GM23248 (cell line): Measurements from ENCODE around the gene PRAMEF10. TPM values are rescaled to one million over a fixed set of nuclear protein-coding genes. Genes with fewer than 3 reads are reported as not detected.
"Not testable (repeated sequence)": the region's sequence is repeated elsewhere in the genome, so short reads cannot be mapped to it uniquely, and the experiment has no call there.

ENCODE experiments used
- DNase-seq: peaks from one replicate; pipeline ENCODE4 v3.0.0-alpha.2; 2015
- H2AFZ ChIP-seq: fragments of 200-600 bp; sonication (generic); 2 replicates; pipeline ENCODE4 v1.6.1; 2016; ENCODE audit warnings: antibody characterized with exemption
- H3F3A ChIP-seq: fragments of 200-600 bp; sonication (generic); 2 replicates; pipeline ENCODE4 v1.6.1; 2016; ENCODE audit warnings: mild to moderate bottlenecking, antibody characterized with exemption, mixed run types; ENCODE audit not compliant: insufficient read depth
- H3K27ac ChIP-seq: fragments of 200-600 bp; sonication (generic); 2 replicates; pipeline ENCODE4 v1.5.1; 2016; ENCODE audit warnings: mild to moderate bottlenecking
- H3K27me3 ChIP-seq: fragments of 200-600 bp; sonication (generic); replicated peaks from 2 replicates; pipeline ENCODE4 v1.6.1; 2016; ENCODE audit warnings: mild to moderate bottlenecking; ENCODE audit not compliant: insufficient read depth
- H3K36me3 ChIP-seq: fragments of 200-600 bp; sonication (generic); 2 replicates; pipeline ENCODE4 v1.6.1; 2016; ENCODE audit warnings: low read depth, mild to moderate bottlenecking
- H3K4me1 ChIP-seq: fragments of 200-600 bp; sonication (generic); 2 replicates; pipeline ENCODE4 v1.6.1; 2016; ENCODE audit warnings: mild to moderate bottlenecking; ENCODE audit not compliant: insufficient read depth
- H3K4me2 ChIP-seq: fragments of 200-600 bp; sonication (generic); one replicate; pipeline ENCODE4 v1.6.1; 2016; ENCODE audit warnings: mild to moderate bottlenecking; ENCODE audit not compliant: unreplicated experiment
- H3K4me3 ChIP-seq: fragments of 200-600 bp; sonication (generic); 2 replicates; pipeline ENCODE4 v1.5.1; 2016; ENCODE audit warnings: mild to moderate bottlenecking
- H3K79me2 ChIP-seq: fragments of 200-600 bp; sonication (generic); 2 replicates; pipeline ENCODE4 v1.6.1; 2016; ENCODE audit warnings: mild to moderate bottlenecking; ENCODE audit not compliant: insufficient read depth
- H3K9ac ChIP-seq: fragments of 200-600 bp; sonication (generic); 2 replicates; pipeline ENCODE4 v1.6.1; 2016; ENCODE audit warnings: mild to moderate bottlenecking
- H3K9me2 ChIP-seq: fragments of 200-600 bp; sonication (generic); 2 replicates; pipeline ENCODE4 v1.6.1; 2016; ENCODE audit warnings: mixed run types, mild to moderate bottlenecking, moderate library complexity; ENCODE audit not compliant: insufficient read depth
- H3K9me3 ChIP-seq: fragments of 200-600 bp; sonication (generic); one replicate; pipeline ENCODE4 v1.6.1; 2017; ENCODE audit warnings: low read depth
- H4K20me1 ChIP-seq: fragments of 200-600 bp; sonication (generic); 2 replicates; pipeline ENCODE4 v1.6.0; 2016; ENCODE audit not compliant: insufficient read depth
- EZH2 ChIP-seq: fragments of 200-600 bp; sonication (generic); IDR thresholded peaks from 2 replicates; pipeline ENCODE4 v1.6.1; 2018; ENCODE audit warnings: antibody characterized with exemption, mild to moderate bottlenecking; ENCODE audit not compliant: insufficient read depth, poor library complexity, severe bottlenecking
- EZH2phosphoT487 ChIP-seq: fragments of 200-600 bp; sonication (generic); IDR thresholded peaks from 2 replicates; pipeline ENCODE4 v1.6.1; 2018; ENCODE audit warnings: antibody characterized with exemption, moderate library complexity, mild to moderate bottlenecking, low read depth; ENCODE audit not compliant: insufficient read depth
- WGBS, 2 experiments: methylation state at CpG; one replicate each; pipeline ENCODE4 v1.1.6; 2015 to 2017; ENCODE audit warnings: low lambda C conversion rate in 2 of 2, low coverage in 1 of 2; ENCODE audit errors: missing lambda C conversion rate in 2 of 2; 5-methylcytosine and 5-hydroxymethylcytosine counted together
- in situ Hi-C: fragments of 300-500 bp; cut with MboI; formaldehyde crosslinking; loops from 2 replicates; pipeline ENCODE4 v1.15.0; 2020
- polyA plus RNA-seq: library from polyadenylated mRNA; unstranded; fragments of >200 nt; fragmentation: Nextera tagmentation; extraction: Ambion mirVana; gene quantifications from 2 replicates; pipeline ENCODE4 v1.2.1, GENCODE V29; 2016
- total RNA-seq: library from RNA; depleted of rRNA; stranded (reverse); fragments of >200 nt; shearing (Covaris generic); gene quantifications from 2 replicates; pipeline ENCODE4 v1.2.3, GENCODE V29; 2014

The PRAMEF10 gene
- total and polyA plus RNA-seq, 2 experiments from 2014 or later, result not detected

- DNase-seq, H3F3A ChIP-seq, H4K20me1 ChIP-seq, H3K79me2 ChIP-seq, H3K4me1 ChIP-seq, in situ Hi-C loops, H3K4me2 ChIP-seq, H3K9me2 ChIP-seq, H3K4me3 ChIP-seq, H2AFZ ChIP-seq, H3K36me3 ChIP-seq, H3K9ac ChIP-seq, H3K27ac ChIP-seq, H3K27me3 ChIP-seq, H3K9me3 ChIP-seq: not testable (repeated sequence)
- 0 to 6% methylated on average over 2 to 3 of the region's 3 CpGs for WGBS, 2 experiments
Measured at GRCh38 chr1:12886101-12886500, 12.0 kb downstream of the PRAMEF10 start, which contains the start of gene PRAMEF4. Gene PRAMEF4, minus strand, starts transcription at chr1:12886201. Its CDS starts 2,807 bp downstream, at chr1:12883394.

- H3K4me3 ChIP-seq, H3K36me3 ChIP-seq, H3K27ac ChIP-seq, H2AFZ ChIP-seq, H4K20me1 ChIP-seq, H3K9me3 ChIP-seq, H3K9me2 ChIP-seq, H3K79me2 ChIP-seq, DNase-seq, in situ Hi-C loops, H3K4me1 ChIP-seq, H3K9ac ChIP-seq, H3K4me2 ChIP-seq, H3F3A ChIP-seq, H3K27me3 ChIP-seq: not testable (repeated sequence)
- WGBS, 2 experiments, result 14 to 28% methylated on average over 4 of the region's 4 CpGs
Measured at GRCh38 chr1:12878453-12878852, 19.6 kb downstream of the PRAMEF10 start.

DNA sequence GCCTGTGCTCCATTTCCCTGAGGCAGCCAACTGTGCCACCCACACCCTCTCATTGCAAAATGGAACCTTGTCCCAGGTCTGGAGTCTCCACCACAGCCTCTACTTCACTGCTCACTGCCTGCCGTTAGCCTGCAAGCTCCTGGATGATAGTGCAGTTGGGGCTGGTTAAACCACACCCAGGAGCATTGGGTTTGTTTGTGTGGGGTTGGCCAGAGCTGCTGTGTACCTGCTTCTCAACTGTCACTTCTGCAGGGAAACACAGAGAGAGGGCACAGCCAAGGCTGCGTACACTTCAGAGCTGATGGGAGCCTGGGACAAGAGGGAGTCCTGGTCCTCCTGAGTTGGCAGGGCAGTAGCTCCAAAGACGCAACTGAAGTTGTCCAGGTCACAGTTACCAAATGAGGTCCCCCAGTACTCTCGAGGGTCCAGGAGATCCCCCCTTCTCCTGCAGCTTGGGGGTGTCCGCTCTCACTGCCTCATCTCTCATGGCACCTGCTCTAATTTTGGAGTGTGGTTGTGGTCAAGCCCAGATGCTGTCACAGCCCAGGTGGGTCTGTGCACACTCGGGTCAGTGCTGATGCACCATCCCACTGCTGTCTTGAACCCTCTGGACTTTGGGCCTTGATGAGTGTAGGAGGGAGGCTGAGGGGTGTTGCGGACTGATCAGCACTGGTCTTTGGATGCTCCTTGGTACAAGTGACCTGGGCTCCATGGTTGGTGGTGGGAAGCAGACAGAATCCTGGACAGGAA, 34.8 kb downstream of the PRAMEF10 start:
- in situ Hi-C loops, DNase-seq, H3K79me2 ChIP-seq, H3K9ac ChIP-seq, H3K4me1 ChIP-seq, H2AFZ ChIP-seq, H3K4me2 ChIP-seq, H3K4me3 ChIP-seq, H3K27me3 ChIP-seq, H3F3A ChIP-seq, H4K20me1 ChIP-seq, H3K9me2 ChIP-seq, H3K9me3 ChIP-seq, H3K27ac ChIP-seq, H3K36me3 ChIP-seq: not testable (repeated sequence)
- 11 to 23% methylated on average over 3 to 4 of the region's 7 CpGs for WGBS, 2 experiments

DNA sequence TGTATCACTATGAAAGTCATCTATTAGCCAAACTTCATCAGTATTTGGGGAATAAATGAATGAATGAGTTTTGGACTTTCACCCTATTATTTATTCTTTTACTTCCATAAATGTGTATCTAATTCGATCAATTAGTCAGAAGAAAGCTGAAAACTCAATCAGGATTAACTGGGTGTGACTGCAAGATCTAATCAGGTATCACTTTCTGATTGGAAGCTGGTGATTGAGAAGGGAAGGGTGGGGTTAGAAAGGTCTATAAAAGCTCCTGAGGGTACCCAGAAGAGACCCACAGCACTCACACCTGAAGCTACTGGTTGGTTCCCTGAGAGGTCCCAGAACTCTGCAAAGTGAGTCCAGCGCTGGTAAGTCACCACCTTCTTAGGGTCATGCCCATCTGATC, 41.3 kb downstream of the PRAMEF10 start, which contains the start of gene PRAMEF2:
Gene PRAMEF2, plus strand, starts transcription at position 301 of the 400 bp plus-strand sequence. CDS start 1,924 bp downstream, outside the sequence.
- in situ Hi-C loops, result not testable (repeated sequence)

DNA sequence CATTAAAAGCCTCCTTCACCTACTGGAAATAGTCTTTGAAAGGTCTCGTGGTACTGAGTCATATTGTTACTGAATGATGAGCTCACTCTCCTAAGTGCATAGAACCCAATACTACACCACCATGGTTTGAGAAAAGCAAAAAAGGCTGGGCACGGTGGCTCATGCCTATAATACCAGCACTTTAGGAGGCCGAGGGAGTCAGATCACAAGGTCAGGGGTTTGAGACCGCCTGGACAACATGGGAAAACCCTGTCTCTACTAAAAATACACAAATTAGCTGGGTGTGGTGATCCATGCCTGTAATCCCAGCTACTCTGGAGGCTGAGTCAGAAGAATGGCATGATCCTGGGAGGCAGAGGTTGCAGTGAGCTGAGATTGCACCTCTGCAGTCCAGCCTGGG, 46.3 kb downstream of the PRAMEF10 start:
- H3K27ac ChIP-seq, result no peak overlapping the region; the same call in 1 of the 2 replicates
- DNase-seq, result peak; percentile 45
- no peaks in the 10 kb centered on the region for H3F3A ChIP-seq
- no peaks in the 10 kb centered on the region for H3K9me3 ChIP-seq
- H2AFZ ChIP-seq, result no peak overlapping the region
- H3K4me3 ChIP-seq, result no peak overlapping the region
- no peak overlapping the region for H3K9ac ChIP-seq
- H3K4me2 ChIP-seq, result no peak overlapping the region
- no peaks in the 10 kb centered on the region for H4K20me1 ChIP-seq
- no peaks in the 10 kb centered on the region for H3K9me2 ChIP-seq
- no peaks in the 10 kb centered on the region for H3K79me2 ChIP-seq
- H3K36me3 ChIP-seq, result no peaks in the 10 kb centered on the region
- in situ Hi-C loops, result no loop called here
- TF ChIP-seq EZH2phosphoT487, result no peak
- TF ChIP-seq EZH2, result no peak
- 23 to 24% methylated on average over 4 of the region's 4 CpGs for WGBS, 2 experiments
- H3K27me3 ChIP-seq, result no peaks in the 10 kb centered on the region
- no peaks in the 10 kb centered on the region for H3K4me1 ChIP-seq

More for the DNA sequence above, 41.3 kb downstream of the PRAMEF10 start, which contains the start of gene PRAMEF2:
- not testable (repeated sequence) for H3K4me2 ChIP-seq, H3K9me3 ChIP-seq, H3K79me2 ChIP-seq, H2AFZ ChIP-seq, H3K4me3 ChIP-seq, H3K36me3 ChIP-seq, H4K20me1 ChIP-seq, H3F3A ChIP-seq, H3K27ac ChIP-seq, H3K4me1 ChIP-seq, DNase-seq, H3K9me2 ChIP-seq, H3K27me3 ChIP-seq, H3K9ac ChIP-seq
- WGBS, 2 experiments, result 10 to 13% methylated on average over 2 of the region's 2 CpGs

GRCh38 chr1:12848620-12849019, 49.5 kb downstream of the PRAMEF10 start, which contains the start of gene HNRNPCL1:
Gene HNRNPCL1, minus strand, starts transcription at chr1:12848720. Its CDS starts 431 bp downstream, at chr1:12848289.
- H4K20me1 ChIP-seq, H3K4me2 ChIP-seq, H3K79me2 ChIP-seq, in situ Hi-C loops, H3K27me3 ChIP-seq, H3K27ac ChIP-seq, H2AFZ ChIP-seq, H3K4me3 ChIP-seq, DNase-seq, H3K4me1 ChIP-seq, H3F3A ChIP-seq, H3K9me2 ChIP-seq, H3K9ac ChIP-seq, H3K36me3 ChIP-seq, H3K9me3 ChIP-seq: not testable (repeated sequence)
- 38 to 39% methylated on average over 7 of the region's 7 CpGs for WGBS, 2 experiments
